Measurements from ENCODE around the gene DGKZ. TPM values are rescaled to one million over a fixed set of nuclear protein-coding genes. Genes with fewer than 3 reads are reported as not detected.

The DGKZ gene
- total RNA-seq, 1 donor from 2014 or later = 12.5 TPM

DNA sequence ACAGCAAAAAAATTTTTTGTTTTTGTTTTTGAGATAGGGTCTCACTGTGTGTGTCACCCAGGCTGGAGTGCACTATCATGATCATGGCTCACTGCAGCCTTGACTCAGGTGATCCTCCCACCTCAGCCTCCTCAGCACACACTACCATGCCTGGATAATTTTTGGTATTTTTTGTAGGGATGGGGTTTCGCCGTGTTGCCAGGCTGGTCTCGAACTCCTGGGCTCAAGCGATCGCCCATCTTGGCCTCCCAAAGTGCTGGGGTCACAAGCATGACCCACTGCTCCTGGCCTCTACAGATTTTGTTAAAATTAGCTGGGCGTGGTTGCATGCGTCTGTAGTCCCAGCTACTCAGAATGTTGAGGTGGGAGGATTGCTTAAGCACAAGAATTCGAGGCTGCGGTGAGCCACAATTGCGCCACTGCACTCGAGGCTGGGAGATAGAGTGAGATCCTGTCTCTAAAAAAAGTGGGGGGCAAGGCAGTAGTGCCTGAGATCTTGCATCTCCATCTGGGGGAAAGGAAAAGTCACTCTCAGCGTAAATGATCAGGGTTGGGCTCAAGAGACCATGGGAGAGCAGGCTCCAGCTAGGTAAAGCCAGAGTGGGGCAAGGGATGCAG, 10.6 kb upstream of the DGKZ start:
- Histone ChIP-seq H3K79me2 (ENCODE audit: low read depth) (no peaks in the 10 kb centered on the region), H3K27ac (no peak overlapping the region), H3K4me2 (no peak overlapping the region), H4K20me1 (ENCODE audit: low read depth) (no peaks in the 10 kb centered on the region), H3K9ac (no peak overlapping the region), H3K36me3 (no peaks in the 10 kb centered on the region), H3F3A (ENCODE audit: low read depth) (peaks cover 62% of the 10 kb centered on the region), H3K9me3 (ENCODE audit: low read depth) (no peaks in the 10 kb centered on the region), H3K27me3 (peaks cover 33% of the 10 kb centered on the region), H2AFZ (replicated peaks) (no peak overlapping the region), H3K4me1 (peaks cover 48% of the 10 kb centered on the region), H3K4me3 (no peak overlapping the region)
- Mint-ChIP-seq H3K4me3 (no peak overlapping the region), H3K36me3 (no peaks in the 10 kb centered on the region), H3K27me3 (ENCODE audit: insufficient read depth, low read depth) (peaks cover 26% of the 10 kb centered on the region), H3K27ac (peak overlapping the region; percentile 7), H3K4me1 (peaks cover 68% of the 10 kb centered on the region), H3K9me3 (no peaks in the 10 kb centered on the region)
- DNase-seq (ENCODE audit: low spot score) = no peak
- TF ChIP-seq EZH2phosphoT487 (IDR thresholded peaks at IDR 0.05) = no peak
- no peak for TF ChIP-seq EZH2 (IDR thresholded peaks at IDR 0.05)
- no peak for TF ChIP-seq CTCF (IDR thresholded peaks at IDR 0.05)

- Histone ChIP-seq H3K36me3 (no peaks in the 10 kb centered on the region), H3K9ac (no peak overlapping the region), H3K4me3 (no peak overlapping the region), H3F3A (ENCODE audit: low read depth) (peaks cover 57% of the 10 kb centered on the region), H3K9me3 (ENCODE audit: low read depth) (no peaks in the 10 kb centered on the region), H3K27ac (no peak overlapping the region), H3K4me1 (peaks cover 38% of the 10 kb centered on the region), H4K20me1 (ENCODE audit: low read depth) (no peaks in the 10 kb centered on the region), H2AFZ (replicated peaks) (no peak overlapping the region), H3K27me3 (peaks cover 22% of the 10 kb centered on the region), H3K79me2 (ENCODE audit: low read depth) (no peaks in the 10 kb centered on the region), H3K4me2 (no peak overlapping the region)
- H3K4me1 Mint-ChIP-seq = peaks cover 66% of the 10 kb centered on the region
- H3K9me3 Mint-ChIP-seq = no peaks in the 10 kb centered on the region
- TF ChIP-seq CTCF (IDR thresholded peaks at IDR 0.05) = no peak
- no peak for TF ChIP-seq EZH2phosphoT487 (IDR thresholded peaks at IDR 0.05)
- no peak for TF ChIP-seq EZH2 (IDR thresholded peaks at IDR 0.05)
- DNase-seq (ENCODE audit: low spot score) = no peak
- H3K27me3 Mint-ChIP-seq (ENCODE audit: insufficient read depth, low read depth) = peaks cover 20% of the 10 kb centered on the region
- peak overlapping the region; percentile 22 for H3K27ac Mint-ChIP-seq
- peak overlapping the region; percentile 46 for H3K4me3 Mint-ChIP-seq
- H3K36me3 Mint-ChIP-seq = no peaks in the 10 kb centered on the region
Observed at GRCh38 chr11:46337626-46338345, 9.5 kb upstream of the DGKZ start.

DNA sequence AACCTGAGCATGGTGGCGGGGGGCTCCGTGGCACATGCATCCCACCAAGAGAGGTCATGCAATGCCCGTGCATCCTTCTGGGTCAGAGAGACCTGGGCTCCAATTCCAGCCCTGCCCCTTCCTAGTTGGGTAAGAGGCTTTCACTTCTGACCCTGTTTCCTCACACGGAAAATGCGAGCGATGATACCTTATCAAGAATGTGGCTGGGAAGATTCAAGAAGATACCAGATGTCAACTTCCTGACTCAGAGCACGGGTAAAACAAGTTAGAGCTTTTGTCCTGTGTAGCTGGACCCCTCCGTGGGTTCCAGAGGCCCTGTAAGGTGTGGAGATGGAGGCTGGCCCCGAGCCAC, 8.7 kb upstream of the DGKZ start:
- Histone ChIP-seq H3K9ac (no peak overlapping the region), H3K79me2 (ENCODE audit: low read depth) (no peaks in the 10 kb centered on the region), H3K27ac (no peak overlapping the region), H3K4me2 (peak overlapping the region; percentile 73), H3K36me3 (no peaks in the 10 kb centered on the region), H3F3A (ENCODE audit: low read depth) (peaks cover 51% of the 10 kb centered on the region), H3K4me3 (peak overlapping the region; percentile 34), H4K20me1 (ENCODE audit: low read depth) (no peaks in the 10 kb centered on the region), H3K4me1 (peaks cover 39% of the 10 kb centered on the region), H3K27me3 (peaks cover 14% of the 10 kb centered on the region), H2AFZ (replicated peaks) (peak overlapping the region; percentile 96), H3K9me3 (ENCODE audit: low read depth) (no peaks in the 10 kb centered on the region)
- Mint-ChIP-seq H3K9me3 (no peaks in the 10 kb centered on the region), H3K4me3 (peak overlapping the region; percentile 55), H3K4me1 (peaks cover 66% of the 10 kb centered on the region), H3K27ac (peak overlapping the region; percentile 84), H3K27me3 (ENCODE audit: insufficient read depth, low read depth) (peaks cover 17% of the 10 kb centered on the region), H3K36me3 (no peaks in the 10 kb centered on the region)
- TF ChIP-seq EZH2 (IDR thresholded peaks at IDR 0.05) = no peak
- TF ChIP-seq EZH2phosphoT487 (IDR thresholded peaks at IDR 0.05) = no peak
- TF ChIP-seq CTCF (IDR thresholded peaks at IDR 0.05) = no peak
- DNase-seq (ENCODE audit: low spot score) = no peak

Measured in neural progenitor cell (in vitro differentiated cells).